ENCODE results near the gene PPP1R36.

Gene PPP1R36

DNA sequence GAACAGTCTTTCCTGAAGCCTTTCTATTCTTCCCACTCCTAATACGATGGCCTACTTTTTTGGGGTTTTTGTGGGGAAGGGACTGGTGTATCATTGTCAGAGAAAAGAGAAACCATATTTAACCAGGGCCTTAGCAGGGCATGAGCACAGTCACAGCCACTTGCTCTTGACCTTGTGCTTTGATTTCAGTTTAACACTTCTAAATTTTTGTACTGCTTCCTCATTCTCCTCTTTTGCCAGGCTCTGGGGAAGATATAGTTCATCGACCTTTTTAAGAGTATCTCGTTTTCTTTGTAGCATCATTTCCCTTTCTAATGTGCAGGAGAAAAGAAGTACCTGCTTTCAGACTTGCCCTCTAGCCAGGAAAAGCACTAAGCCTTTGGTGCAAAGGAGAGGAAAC lies 43.0 kb upstream of the PPP1R36 start:
- TF ChIP-seq, protein P1, sequence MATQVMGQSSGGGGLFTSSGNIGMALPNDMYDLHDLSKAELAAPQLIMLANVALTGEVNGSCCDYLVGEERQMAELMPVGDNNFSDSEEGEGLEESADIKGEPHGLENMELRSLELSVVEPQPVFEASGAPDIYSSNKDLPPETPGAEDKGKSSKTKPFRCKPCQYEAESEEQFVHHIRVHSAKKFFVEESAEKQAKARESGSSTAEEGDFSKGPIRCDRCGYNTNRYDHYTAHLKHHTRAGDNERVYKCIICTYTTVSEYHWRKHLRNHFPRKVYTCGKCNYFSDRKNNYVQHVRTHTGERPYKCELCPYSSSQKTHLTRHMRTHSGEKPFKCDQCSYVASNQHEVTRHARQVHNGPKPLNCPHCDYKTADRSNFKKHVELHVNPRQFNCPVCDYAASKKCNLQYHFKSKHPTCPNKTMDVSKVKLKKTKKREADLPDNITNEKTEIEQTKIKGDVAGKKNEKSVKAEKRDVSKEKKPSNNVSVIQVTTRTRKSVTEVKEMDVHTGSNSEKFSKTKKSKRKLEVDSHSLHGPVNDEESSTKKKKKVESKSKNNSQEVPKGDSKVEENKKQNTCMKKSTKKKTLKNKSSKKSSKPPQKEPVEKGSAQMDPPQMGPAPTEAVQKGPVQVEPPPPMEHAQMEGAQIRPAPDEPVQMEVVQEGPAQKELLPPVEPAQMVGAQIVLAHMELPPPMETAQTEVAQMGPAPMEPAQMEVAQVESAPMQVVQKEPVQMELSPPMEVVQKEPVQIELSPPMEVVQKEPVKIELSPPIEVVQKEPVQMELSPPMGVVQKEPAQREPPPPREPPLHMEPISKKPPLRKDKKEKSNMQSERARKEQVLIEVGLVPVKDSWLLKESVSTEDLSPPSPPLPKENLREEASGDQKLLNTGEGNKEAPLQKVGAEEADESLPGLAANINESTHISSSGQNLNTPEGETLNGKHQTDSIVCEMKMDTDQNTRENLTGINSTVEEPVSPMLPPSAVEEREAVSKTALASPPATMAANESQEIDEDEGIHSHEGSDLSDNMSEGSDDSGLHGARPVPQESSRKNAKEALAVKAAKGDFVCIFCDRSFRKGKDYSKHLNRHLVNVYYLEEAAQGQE (IDR thresholded peaks at IDR 0.05; ENCODE audit: insufficient read depth in 1 of 2, low read depth in 2 of 2, low read length in 2 of 2), result no peak
- TF ChIP-seq SIN3A (IDR thresholded peaks at IDR 0.05; ENCODE audit: borderline replicate concordance, insufficient read depth, low read length), result no peak
- TF ChIP-seq TAF1 (IDR thresholded peaks at IDR 0.05; ENCODE audit: borderline replicate concordance, insufficient read depth, low read length), result no peak
- TF ChIP-seq FOXP2 (optimal IDR thresholded peaks at IDR 0.05; ENCODE audit: borderline replicate concordance, extremely low read depth, extremely low read length, insufficient read depth), result no peak
- no peak for TF ChIP-seq POLR2AphosphoS5 (IDR thresholded peaks at IDR 0.05; ENCODE audit: low read depth, low read length)

DNA sequence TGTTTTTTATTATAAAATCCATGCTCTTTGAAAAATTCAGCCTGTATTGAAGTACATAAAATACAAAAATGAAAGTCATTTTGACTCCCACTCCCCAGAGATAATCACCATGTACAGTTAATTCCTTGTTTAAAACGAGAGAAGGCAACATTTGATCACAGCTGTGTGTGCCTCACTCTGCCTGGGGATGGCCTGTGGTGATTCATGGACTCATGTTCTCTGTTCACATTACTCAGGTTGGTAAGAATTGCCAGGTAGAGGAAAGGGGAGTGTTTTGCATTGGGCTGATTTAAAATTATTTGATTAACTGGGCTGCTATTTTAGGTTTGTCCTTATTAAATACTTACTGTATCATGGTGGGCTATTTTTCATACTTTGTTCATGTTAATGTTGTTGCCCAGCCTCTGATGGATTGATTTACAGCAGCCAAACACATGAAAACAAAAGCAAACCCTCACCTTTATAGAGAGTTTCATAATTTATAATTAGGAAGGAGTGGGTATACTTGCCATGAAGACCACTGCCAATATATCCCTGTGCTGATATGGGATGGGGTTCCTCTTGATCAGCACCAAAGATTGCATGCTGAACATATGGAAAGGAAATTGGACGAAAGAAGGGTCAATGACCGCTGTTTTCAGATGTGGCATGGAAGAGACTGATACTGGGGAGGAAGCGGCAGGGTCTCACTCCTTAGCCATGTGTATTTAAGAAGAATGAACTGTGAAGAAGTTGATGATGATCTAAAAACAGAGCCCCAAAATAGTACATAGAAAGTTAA lies 42.2 kb upstream of the PPP1R36 start:
- TF ChIP-seq FOXP2 (optimal IDR thresholded peaks at IDR 0.05; ENCODE audit: borderline replicate concordance, extremely low read depth, extremely low read length, insufficient read depth), result no peak
- no peak for TF ChIP-seq POLR2AphosphoS5 (IDR thresholded peaks at IDR 0.05; ENCODE audit: low read depth, low read length)
- TF ChIP-seq TAF1 (IDR thresholded peaks at IDR 0.05; ENCODE audit: borderline replicate concordance, insufficient read depth, low read length), result no peak
- TF ChIP-seq, protein P1 (IDR thresholded peaks at IDR 0.05; ENCODE audit: insufficient read depth in 1 of 2, low read depth in 2 of 2, low read length in 2 of 2), result no peak
- TF ChIP-seq SIN3A (IDR thresholded peaks at IDR 0.05; ENCODE audit: borderline replicate concordance, insufficient read depth, low read length), result no peak

DNA sequence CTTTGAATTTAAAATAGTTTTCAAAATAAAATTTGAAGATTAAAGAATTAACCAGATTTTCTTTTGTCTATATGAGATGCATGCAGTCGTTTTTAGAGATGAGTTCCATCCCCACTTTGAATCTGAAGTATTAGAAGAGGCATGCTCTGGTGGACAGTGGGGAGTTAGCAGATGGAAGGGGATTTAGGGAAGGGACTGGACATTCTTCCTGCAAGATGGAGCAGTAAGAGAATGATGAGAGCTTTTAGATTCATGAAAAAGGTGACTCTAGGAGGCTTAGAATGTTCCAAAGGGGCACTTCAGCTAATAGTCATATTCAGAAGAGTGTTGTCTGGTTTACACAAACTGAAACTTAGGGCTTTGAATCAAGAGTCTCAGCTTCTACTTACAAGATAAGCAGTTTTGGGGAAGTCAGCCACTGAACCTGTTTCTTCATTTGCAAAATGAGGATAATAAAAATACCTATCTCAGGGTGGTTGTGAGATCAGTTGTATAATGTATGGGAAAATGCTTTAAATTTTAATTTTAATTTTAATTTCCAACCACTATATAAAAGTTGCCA lies 41.5 kb upstream of the PPP1R36 start:
- TF ChIP-seq POLR2AphosphoS5 (IDR thresholded peaks at IDR 0.05; ENCODE audit: low read depth, low read length) (no peak), TAF1 (IDR thresholded peaks at IDR 0.05; ENCODE audit: borderline replicate concordance, insufficient read depth, low read length) (no peak), FOXP2 (optimal IDR thresholded peaks at IDR 0.05; ENCODE audit: borderline replicate concordance, extremely low read depth, extremely low read length, insufficient read depth) (no peak), SIN3A (IDR thresholded peaks at IDR 0.05; ENCODE audit: borderline replicate concordance, insufficient read depth, low read length) (no peak)
- TF ChIP-seq, protein P1 (IDR thresholded peaks at IDR 0.05; ENCODE audit: insufficient read depth in 1 of 2, low read depth in 2 of 2, low read length in 2 of 2), result no peak

DNA sequence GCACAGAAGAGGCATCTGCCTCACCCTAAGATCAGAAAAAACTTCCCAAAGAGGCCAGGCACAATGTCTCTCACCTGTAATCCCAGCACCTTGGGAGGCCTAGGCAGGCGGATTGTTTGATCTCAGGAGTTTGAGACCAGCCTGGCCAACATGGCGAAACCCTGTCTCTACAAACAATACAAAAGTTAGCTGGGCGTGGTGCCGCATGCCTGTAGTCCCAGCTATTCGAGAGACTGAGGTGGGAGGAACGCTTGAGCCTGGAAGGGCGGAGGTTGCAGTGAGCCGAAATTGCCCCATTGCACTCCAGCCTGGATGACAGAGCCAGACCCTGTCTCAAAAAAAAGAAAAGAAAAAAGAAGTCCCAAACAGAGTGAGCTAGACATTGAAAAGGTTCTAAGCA lies 40.7 kb upstream of the PPP1R36 start:
- TF ChIP-seq SIN3A (IDR thresholded peaks at IDR 0.05; ENCODE audit: borderline replicate concordance, insufficient read depth, low read length), result no peak
- no peak for TF ChIP-seq TAF1 (IDR thresholded peaks at IDR 0.05; ENCODE audit: borderline replicate concordance, insufficient read depth, low read length)
- TF ChIP-seq FOXP2 (optimal IDR thresholded peaks at IDR 0.05; ENCODE audit: borderline replicate concordance, extremely low read depth, extremely low read length, insufficient read depth), result no peak
- no peak for TF ChIP-seq POLR2AphosphoS5 (IDR thresholded peaks at IDR 0.05; ENCODE audit: low read depth, low read length)
- TF ChIP-seq, protein P1 (IDR thresholded peaks at IDR 0.05; ENCODE audit: insufficient read depth in 1 of 2, low read depth in 2 of 2, low read length in 2 of 2), result no peak
